Lower leg skin (tissue), 3 donors: ENCODE data around the gene ZMYND8.

Experiments
- POLR2A ChIP-seq, 2 donors: fragments of 450-650 bp; IDR thresholded peaks; one replicate each; pipeline ENCODE4 v1.6.1; 2016 to 2017; ENCODE audit warnings: antibody characterized with exemption in 2 of 2, mild to moderate bottlenecking in 1 of 2, moderate library complexity in 1 of 2
- TF ChIP-seq, protein P1 (sequence below), 3 donors: fragments of 450-650 bp; IDR thresholded peaks; one replicate each; pipeline ENCODE4 v1.5.1; 2016; ENCODE audit warnings: antibody characterized with exemption in 3 of 3, mild to moderate bottlenecking in 3 of 3, moderate library complexity in 2 of 3

DNA sequence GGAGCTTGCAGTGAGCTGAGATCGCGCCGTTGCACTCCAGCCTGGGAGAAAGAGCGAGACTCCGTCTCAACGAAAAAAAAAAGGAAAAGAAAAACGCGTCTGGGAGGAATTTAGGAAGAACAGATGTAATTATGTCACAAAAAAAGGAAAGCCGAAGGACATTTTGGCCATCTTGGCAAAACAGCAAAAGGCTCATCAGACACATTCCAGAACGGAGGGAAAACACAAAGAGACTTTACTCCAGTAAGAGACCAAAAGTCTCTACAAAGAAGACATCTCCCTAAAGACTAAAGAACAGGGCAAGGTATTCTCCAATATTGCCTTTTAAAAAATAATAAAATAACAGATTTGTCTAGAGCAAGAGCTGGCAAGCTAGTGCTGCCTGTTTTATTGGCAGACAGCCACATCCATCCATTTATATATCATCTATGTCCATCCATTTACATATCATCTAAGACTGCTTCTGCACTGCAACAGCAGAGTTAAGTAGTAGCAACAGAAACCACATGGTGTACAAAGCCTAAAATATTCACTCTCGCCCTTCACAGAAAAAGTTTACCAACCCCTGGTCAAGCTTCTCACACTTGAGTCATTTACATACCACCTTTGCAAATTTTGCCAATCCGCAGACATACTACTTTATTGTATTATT, 133.9 kb downstream of the ZMYND8 start:
- no peak for TF ChIP-seq POLR2A (IDR thresholded peaks at IDR 0.05)
- TF ChIP-seq, protein P1, sequence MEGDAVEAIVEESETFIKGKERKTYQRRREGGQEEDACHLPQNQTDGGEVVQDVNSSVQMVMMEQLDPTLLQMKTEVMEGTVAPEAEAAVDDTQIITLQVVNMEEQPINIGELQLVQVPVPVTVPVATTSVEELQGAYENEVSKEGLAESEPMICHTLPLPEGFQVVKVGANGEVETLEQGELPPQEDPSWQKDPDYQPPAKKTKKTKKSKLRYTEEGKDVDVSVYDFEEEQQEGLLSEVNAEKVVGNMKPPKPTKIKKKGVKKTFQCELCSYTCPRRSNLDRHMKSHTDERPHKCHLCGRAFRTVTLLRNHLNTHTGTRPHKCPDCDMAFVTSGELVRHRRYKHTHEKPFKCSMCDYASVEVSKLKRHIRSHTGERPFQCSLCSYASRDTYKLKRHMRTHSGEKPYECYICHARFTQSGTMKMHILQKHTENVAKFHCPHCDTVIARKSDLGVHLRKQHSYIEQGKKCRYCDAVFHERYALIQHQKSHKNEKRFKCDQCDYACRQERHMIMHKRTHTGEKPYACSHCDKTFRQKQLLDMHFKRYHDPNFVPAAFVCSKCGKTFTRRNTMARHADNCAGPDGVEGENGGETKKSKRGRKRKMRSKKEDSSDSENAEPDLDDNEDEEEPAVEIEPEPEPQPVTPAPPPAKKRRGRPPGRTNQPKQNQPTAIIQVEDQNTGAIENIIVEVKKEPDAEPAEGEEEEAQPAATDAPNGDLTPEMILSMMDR (IDR thresholded peaks at IDR 0.05), result no peak
